ENCODE results near the gene GPC5.

The GPC5 gene

GRCh38 chr13:92188574-92188973 lies 790.2 kb downstream of the GPC5 start:
- DNase-seq (ENCODE audit: extremely low spot score), result no peak
- TF ChIP-seq, protein P1, sequence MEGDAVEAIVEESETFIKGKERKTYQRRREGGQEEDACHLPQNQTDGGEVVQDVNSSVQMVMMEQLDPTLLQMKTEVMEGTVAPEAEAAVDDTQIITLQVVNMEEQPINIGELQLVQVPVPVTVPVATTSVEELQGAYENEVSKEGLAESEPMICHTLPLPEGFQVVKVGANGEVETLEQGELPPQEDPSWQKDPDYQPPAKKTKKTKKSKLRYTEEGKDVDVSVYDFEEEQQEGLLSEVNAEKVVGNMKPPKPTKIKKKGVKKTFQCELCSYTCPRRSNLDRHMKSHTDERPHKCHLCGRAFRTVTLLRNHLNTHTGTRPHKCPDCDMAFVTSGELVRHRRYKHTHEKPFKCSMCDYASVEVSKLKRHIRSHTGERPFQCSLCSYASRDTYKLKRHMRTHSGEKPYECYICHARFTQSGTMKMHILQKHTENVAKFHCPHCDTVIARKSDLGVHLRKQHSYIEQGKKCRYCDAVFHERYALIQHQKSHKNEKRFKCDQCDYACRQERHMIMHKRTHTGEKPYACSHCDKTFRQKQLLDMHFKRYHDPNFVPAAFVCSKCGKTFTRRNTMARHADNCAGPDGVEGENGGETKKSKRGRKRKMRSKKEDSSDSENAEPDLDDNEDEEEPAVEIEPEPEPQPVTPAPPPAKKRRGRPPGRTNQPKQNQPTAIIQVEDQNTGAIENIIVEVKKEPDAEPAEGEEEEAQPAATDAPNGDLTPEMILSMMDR (IDR thresholded peaks at IDR 0.05; ENCODE audit: control extremely low read depth, extremely low read depth, low read depth, missing control alignments), result no peak
- CTCF ChIA-PET, result no interaction called here
- POLR2A ChIA-PET, result no interaction called here

DNA sequence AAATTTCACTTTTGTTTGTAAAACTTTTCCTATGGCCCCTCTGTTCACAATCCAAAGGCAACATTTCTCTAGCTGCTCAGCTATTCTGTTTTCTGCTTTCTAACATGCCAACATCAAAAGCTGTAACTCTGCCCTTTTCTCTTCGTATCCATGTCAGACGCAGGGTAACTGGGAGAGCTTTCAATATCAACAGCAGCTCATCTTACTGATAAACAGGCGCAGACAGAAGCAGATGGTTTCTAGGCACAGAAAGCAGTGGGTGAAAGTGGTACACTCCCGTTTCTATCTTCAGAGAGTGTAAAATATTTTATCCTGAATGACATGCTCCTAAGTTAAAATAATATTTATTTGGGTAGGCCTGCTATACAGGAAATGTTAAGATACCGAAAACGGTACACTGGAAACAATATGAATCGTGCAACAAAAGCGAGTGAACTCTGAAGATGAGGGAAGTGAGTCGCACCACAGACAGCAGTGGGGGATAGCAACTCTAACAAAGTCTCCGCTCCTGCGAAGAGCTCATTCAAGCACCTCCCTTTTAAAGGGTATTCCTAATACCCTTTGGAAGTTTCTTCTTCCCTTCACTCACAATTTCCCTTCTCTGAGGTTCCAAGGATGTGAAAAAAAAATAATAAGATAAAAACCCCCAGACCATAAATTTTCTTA lies 798.3 kb downstream of the GPC5 start:
- no peak for DNase-seq (ENCODE audit: extremely low spot score)
- ChIA-PET POLR2A (no interaction called here), CTCF (interaction anchor here (0.8 to 1.0 kb wide), 2 partner anchors 9 to 12 kb away, joined by 3 read pairs; no protein-coding TSS in a partner anchor)
- TF ChIP-seq, protein P1 (IDR thresholded peaks at IDR 0.05; ENCODE audit: control extremely low read depth, extremely low read depth, low read depth, missing control alignments), result no peak

- TF ChIP-seq, protein P1 (IDR thresholded peaks at IDR 0.05; ENCODE audit: control extremely low read depth, extremely low read depth, low read depth, missing control alignments), result no peak
- ChIA-PET POLR2A (no interaction called here), CTCF (interaction anchor here (1.0 kb wide), 1 partner anchor 10 kb away, joined by 3 read pairs; no protein-coding TSS in a partner anchor)
- no peak for DNase-seq (ENCODE audit: extremely low spot score)
Observed at GRCh38 chr13:92197669-92198068, 799.2 kb downstream of the GPC5 start.

GRCh38 chr13:92218615-92219014 lies 820.2 kb downstream of the GPC5 start:
- ChIA-PET CTCF (no interaction called here), POLR2A (no interaction called here)
- TF ChIP-seq, protein P1 (IDR thresholded peaks at IDR 0.05; ENCODE audit: control extremely low read depth, extremely low read depth, low read depth, missing control alignments), result no peak
- no peak for DNase-seq (ENCODE audit: extremely low spot score)

DNA sequence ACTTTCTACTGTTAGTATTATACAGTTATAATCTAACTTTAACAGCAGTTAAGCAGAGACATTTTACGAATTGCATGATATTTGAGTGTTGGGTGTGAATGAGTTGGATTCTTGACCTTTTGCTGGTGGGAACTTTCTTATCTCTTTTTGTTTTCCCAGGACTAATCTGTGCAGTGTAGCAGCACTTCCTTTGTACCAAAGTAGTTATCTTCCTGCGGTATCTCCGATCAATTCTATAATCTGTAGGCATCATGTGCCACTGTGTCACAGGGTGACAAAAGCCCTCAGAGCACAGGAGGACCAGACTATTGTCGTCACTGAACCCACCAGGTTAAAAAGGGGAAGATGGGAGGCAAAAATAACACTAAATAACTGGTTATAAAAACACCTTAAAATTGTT lies 823.5 kb downstream of the GPC5 start:
- ChIA-PET POLR2A (no interaction called here), CTCF (no interaction called here)
- TF ChIP-seq, protein P1 (IDR thresholded peaks at IDR 0.05; ENCODE audit: control extremely low read depth, extremely low read depth, low read depth, missing control alignments), result no peak
- no peak for DNase-seq (ENCODE audit: extremely low spot score)

DNA sequence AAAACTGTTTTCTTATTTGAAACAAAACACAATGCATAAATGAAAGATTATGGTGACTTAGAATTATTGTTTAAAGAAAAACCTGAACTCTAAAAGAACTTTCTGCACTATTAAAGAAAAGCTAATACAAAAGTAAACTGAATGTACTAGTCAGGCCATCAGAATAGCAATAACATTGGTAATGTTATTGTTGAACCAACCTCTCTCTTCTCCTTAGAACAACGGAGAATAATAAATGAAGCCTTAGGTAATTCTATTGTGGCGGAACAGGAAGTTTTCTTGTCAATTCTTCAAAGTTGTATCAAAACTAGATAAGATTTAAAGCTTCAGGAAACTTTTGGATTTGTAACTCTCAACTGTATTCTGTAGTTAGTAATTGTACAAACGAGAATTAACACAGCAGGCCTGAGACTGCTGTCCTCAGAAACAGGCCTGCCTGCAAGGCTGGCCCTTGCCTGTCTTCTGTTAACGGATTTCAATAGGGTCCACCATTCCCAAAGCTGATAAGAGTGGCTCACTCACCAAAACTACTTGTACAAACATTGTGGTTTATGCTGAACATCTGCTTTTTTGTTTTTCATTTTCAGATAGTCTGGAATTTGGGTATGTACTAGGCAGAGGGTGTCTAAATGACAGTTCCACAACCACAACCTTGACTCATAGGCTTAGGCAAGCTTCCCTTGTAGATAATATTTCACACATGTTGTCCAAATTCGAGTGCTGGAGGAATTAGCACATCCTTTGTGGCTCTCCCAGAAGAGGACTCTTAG lies 825.8 kb downstream of the GPC5 start:
- ChIA-PET CTCF (interaction anchor here (1.2 to 2.8 kb wide), 4 partner anchors 12 to 38 kb away, joined by 3 to 6 read pairs (median 3); no protein-coding TSS in a partner anchor), POLR2A (no interaction called here)
- TF ChIP-seq, protein P1 (IDR thresholded peaks at IDR 0.05; ENCODE audit: control extremely low read depth, extremely low read depth, low read depth, missing control alignments), result no peak
- DNase-seq (ENCODE audit: extremely low spot score), result no peak

All from GM10248 (cell line).